HepG2 (cell line): Measurements from ENCODE around the gene SLC19A1. TPM values are rescaled to one million over a fixed set of nuclear protein-coding genes. Genes with fewer than 3 reads are reported as not detected.

Source experiments
- ATF7-NPFF ChIP-seq: sonication (generic); formaldehyde crosslinking; IDR thresholded peaks from 2 replicates; pipeline ENCODE4 v1.8.1; 2023; ENCODE audit warnings: mild to moderate bottlenecking, low read depth, missing genetic modification reagents, moderate library complexity
- DNMT1 ChIP-seq: sonication (generic); formaldehyde crosslinking; IDR thresholded peaks from 2 replicates; pipeline ENCODE4 v1.5.1; 2020; ENCODE audit warnings: mild to moderate bottlenecking, missing genetic modification reagents
- HNRNPL ChIP-seq: fragments of 200-400 bp; formaldehyde crosslinking; IDR thresholded peaks from 2 replicates; pipeline ENCODE4 v1.6.1; 2017; ENCODE audit warnings: mild to moderate bottlenecking, low read depth, low read length
- KLF11 ChIP-seq: IDR thresholded peaks from 2 replicates; pipeline ENCODE4 v1.6.1; 2016; ENCODE audit warnings: missing compliant biosample characterization
- KLF13 ChIP-seq: sonication (generic); formaldehyde crosslinking; IDR thresholded peaks from 2 replicates; pipeline ENCODE4 v1.4.0; 2020; ENCODE audit warnings: mild to moderate bottlenecking, missing genetic modification reagents
- LCORL ChIP-seq, 2 experiments: fragments of 450-650 bp in 1 of 2; sonication (generic) in 1 of 2; formaldehyde crosslinking in 1 of 2; IDR thresholded peaks; 2 replicates each; pipeline versions ENCODE4 v1.5.0 to v1.6.1; 2017 to 2020; ENCODE audit warnings: antibody characterized with exemption in 1 of 2, missing genetic modification reagents in 1 of 2
- MED13 ChIP-seq: sonication (generic); formaldehyde crosslinking; IDR thresholded peaks from 2 replicates; pipeline ENCODE4 v1.5.0; 2020; ENCODE audit warnings: missing genetic modification reagents
- MTA1 ChIP-seq: sonication (generic); formaldehyde crosslinking; IDR thresholded peaks from 2 replicates; pipeline ENCODE4 v1.4.0; 2020; ENCODE audit warnings: missing genetic modification reagents, mild to moderate bottlenecking, borderline replicate concordance
- NFIB ChIP-seq: sonication (generic); formaldehyde crosslinking; IDR thresholded peaks from 2 replicates; pipeline ENCODE4 v1.9.0; 2021; ENCODE audit warnings: missing genetic modification reagents, mild to moderate bottlenecking, borderline replicate concordance
- NFKB2 ChIP-seq: sonication (generic); formaldehyde crosslinking; IDR thresholded peaks from 2 replicates; pipeline ENCODE4 v1.4.0; 2020; ENCODE audit warnings: missing genetic modification reagents, borderline replicate concordance
- NR1H2 ChIP-seq: sonication (generic); formaldehyde crosslinking; IDR thresholded peaks from 2 replicates; pipeline ENCODE4 v1.8.1; 2022; ENCODE audit warnings: low read depth, missing genetic modification reagents, borderline replicate concordance
- PHF21A ChIP-seq: sonication (generic); formaldehyde crosslinking; IDR thresholded peaks from 2 replicates; pipeline ENCODE4 v1.5.0; 2020; ENCODE audit warnings: mild to moderate bottlenecking, missing genetic modification reagents
- SMAD3 ChIP-seq: sonication (generic); formaldehyde crosslinking; IDR thresholded peaks from 2 replicates; pipeline ENCODE4 v1.4.0; 2020; ENCODE audit warnings: missing genetic modification reagents
- TEAD2 ChIP-seq: sonication (generic); formaldehyde crosslinking; IDR thresholded peaks from 2 replicates; pipeline ENCODE4 v1.9.0; 2021; ENCODE audit warnings: missing genetic modification reagents
- ZBTB7A ChIP-seq: sonication (generic); formaldehyde crosslinking; IDR thresholded peaks from 2 replicates; pipeline ENCODE4 v1.8.0; 2022; ENCODE audit warnings: mild to moderate bottlenecking, missing genetic modification reagents
- ZBTB7B ChIP-seq: sonication (generic); formaldehyde crosslinking; IDR thresholded peaks from 2 replicates; pipeline ENCODE4 v1.4.0; 2020; ENCODE audit warnings: missing genetic modification reagents
- ZFP82 ChIP-seq: sonication (generic); formaldehyde crosslinking; IDR thresholded peaks from 2 replicates; pipeline ENCODE4 v1.5.1; 2020; ENCODE audit warnings: mild to moderate bottlenecking, missing genetic modification reagents, borderline replicate concordance
- ZKSCAN1 ChIP-seq: fragments of 150-350 bp; IDR thresholded peaks from 2 replicates; pipeline ENCODE4 v1.6.1; 2014; ENCODE audit warnings: low read length
- ZNF143 ChIP-seq: sonication (generic); formaldehyde crosslinking; IDR thresholded peaks from 2 replicates; pipeline ENCODE4 v1.4.0; 2020; ENCODE audit warnings: missing genetic modification reagents
- ZNF230 ChIP-seq: sonication (generic); formaldehyde crosslinking; IDR thresholded peaks from 2 replicates; pipeline ENCODE4 v1.4.0; 2020; ENCODE audit warnings: mild to moderate bottlenecking, missing genetic modification reagents
- ZNF337 ChIP-seq: sonication (generic); formaldehyde crosslinking; IDR thresholded peaks from 2 replicates; pipeline ENCODE4 v1.5.1; 2020; ENCODE audit warnings: missing genetic modification reagents, low read depth, mild to moderate bottlenecking, borderline replicate concordance
- ZNF746 ChIP-seq: sonication (generic); formaldehyde crosslinking; IDR thresholded peaks from 2 replicates; pipeline ENCODE4 v1.8.0; 2022; ENCODE audit warnings: mild to moderate bottlenecking, missing genetic modification reagents
- ZSCAN9 ChIP-seq: IDR thresholded peaks from 2 replicates; pipeline ENCODE4 v1.6.1; 2016; ENCODE audit warnings: borderline replicate concordance
- polyA plus RNA-seq, 8 experiments: library from polyadenylated mRNA; depleted of rRNA in 3 of 8; stranded (reverse) in 7 of 8; unstranded in 1 of 8; fragments of >200 nt; fragmentation: Illumina TruSeq in 4 of 8; extraction: Trizol in 4 of 8; gene quantifications; 2 replicates each; pipeline versions ENCODE4 v1.2.1 to v1.2.3, GENCODE V29; 2011 to 2016; ENCODE audit warnings: low read depth in 4 of 8, missing spikeins in 1 of 8, mixed read lengths in 1 of 8; ENCODE audit not compliant: insufficient read depth in 1 of 8
- total RNA-seq, 5 experiments: library from RNA; depleted of rRNA; stranded (reverse); fragments of >200 nt; fragmentation: Illumina TruSeq; extraction: Trizol; gene quantifications; 2 replicates each; pipeline ENCODE4 v1.2.3, GENCODE V29; 2016; ENCODE audit warnings: low read depth in 1 of 5
- TF ChIP-seq, protein P1 (sequence below): sonication (generic); formaldehyde crosslinking; IDR thresholded peaks from 2 replicates; pipeline ENCODE4 v1.9.0; 2022; ENCODE audit warnings: missing genetic modification reagents, mild to moderate bottlenecking, borderline replicate concordance
- TF ChIP-seq, protein P2 (sequence below): sonication (generic); formaldehyde crosslinking; IDR thresholded peaks from 2 replicates; pipeline ENCODE4 v1.5.0; 2020; ENCODE audit warnings: mild to moderate bottlenecking, missing genetic modification reagents, moderate library complexity
- TF ChIP-seq, protein P3 (sequence below): sonication (generic); formaldehyde crosslinking; conservative IDR thresholded peaks from 2 replicates; pipeline ENCODE4 v1.8.1; 2023; ENCODE audit warnings: missing genetic modification reagents

Gene SLC19A1
- total and polyA plus RNA-seq, 2 of the 13 experiments (the other 11 are each of a cell fraction or from before 2014, with no cell fraction given), result 21.8 to 23.0 TPM

DNA sequence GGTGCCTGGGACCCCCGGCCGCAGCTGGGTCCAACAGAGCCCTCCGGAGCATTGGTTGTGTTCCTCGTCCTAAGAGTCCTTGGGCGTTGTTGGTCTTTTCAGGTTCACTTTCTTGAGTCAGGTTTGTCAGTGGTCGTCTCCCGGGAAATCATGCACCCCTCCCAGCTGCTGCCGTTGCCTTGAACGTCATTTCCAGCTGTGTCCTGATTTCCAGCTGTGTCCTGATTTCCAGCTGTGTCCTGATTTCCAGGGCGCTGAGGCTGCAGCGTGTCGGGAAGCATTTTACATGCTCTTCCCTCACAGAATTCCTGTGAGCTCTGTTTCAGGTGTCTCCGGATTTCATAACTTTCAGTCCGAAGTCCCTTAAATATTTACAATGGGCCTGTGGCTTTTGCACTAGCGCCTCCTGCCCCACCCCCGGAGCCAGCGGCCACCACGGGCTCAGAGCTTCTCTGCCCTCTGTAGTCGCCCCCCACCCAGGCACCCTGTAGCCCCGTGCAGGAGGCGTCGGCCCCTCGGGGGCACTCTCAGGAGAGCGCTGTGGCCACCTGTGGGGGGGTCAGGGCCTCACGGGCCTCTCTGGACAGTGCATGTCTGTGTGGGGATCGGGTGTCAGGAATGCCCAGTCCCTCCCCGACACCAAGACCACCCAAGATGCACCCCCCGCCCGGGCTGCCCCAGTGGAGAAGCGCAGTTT, 70.6 kb downstream of the SLC19A1 start (continued):
- TF ChIP-seq ZSCAN9 (CRISPR knock-in tag) (peak; percentile 89), HNRNPL (peak; percentile 92), ZBTB7A (peak; percentile 94), NFIB (CRISPR knock-in tag) (no peak), ZKSCAN1 (no peak), PHF21A (CRISPR knock-in tag) (peak; percentile 92), NFKB2 (CRISPR knock-in tag) (0 out of 2 replicates have a peak, but pooled peaks have one; percentile 4), MED13 (CRISPR knock-in tag) (peak; percentile 91), ATF7-NPFF (CRISPR knock-in tag) (no peak; the same call in 1 of the 2 replicates), KLF13 (CRISPR knock-in tag) (no peak), ZNF337 (no peak), MTA1 (CRISPR knock-in tag) (peak; percentile 78), SMAD3 (no peak), NR1H2 (CRISPR knock-in tag) (0 out of 2 replicates have a peak, but pooled peaks have one; percentile 74), ZNF746 (CRISPR knock-in tag) (peak; percentile 90), KLF11 (CRISPR knock-in tag) (peak; percentile 59; the same call in 1 of the 2 replicates), ZNF143 (0 out of 2 replicates have a peak, but pooled peaks have one; percentile 17), ZNF230 (no peak; the same call in 1 of the 2 replicates), ZBTB7B (CRISPR knock-in tag) (peak; percentile 97), LCORL (IDR thresholded peaks at IDR 0.05) (no peak), LCORL (CRISPR knock-in tag; IDR thresholded peaks at IDR 0.05) (no peak; the same call in 1 of the 2 replicates), DNMT1 (CRISPR knock-in tag) (no peak), ZFP82 (CRISPR knock-in tag) (peak; percentile 30; the same call in 1 of the 2 replicates), TEAD2 (CRISPR knock-in tag) (no peak)
- TF ChIP-seq, protein P1, sequence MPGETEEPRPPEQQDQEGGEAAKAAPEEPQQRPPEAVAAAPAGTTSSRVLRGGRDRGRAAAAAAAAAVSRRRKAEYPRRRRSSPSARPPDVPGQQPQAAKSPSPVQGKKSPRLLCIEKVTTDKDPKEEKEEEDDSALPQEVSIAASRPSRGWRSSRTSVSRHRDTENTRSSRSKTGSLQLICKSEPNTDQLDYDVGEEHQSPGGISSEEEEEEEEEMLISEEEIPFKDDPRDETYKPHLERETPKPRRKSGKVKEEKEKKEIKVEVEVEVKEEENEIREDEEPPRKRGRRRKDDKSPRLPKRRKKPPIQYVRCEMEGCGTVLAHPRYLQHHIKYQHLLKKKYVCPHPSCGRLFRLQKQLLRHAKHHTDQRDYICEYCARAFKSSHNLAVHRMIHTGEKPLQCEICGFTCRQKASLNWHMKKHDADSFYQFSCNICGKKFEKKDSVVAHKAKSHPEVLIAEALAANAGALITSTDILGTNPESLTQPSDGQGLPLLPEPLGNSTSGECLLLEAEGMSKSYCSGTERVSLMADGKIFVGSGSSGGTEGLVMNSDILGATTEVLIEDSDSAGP (CRISPR knock-in tag), result no peak; the same call in 1 of the 2 replicates
- TF ChIP-seq, protein P2, sequence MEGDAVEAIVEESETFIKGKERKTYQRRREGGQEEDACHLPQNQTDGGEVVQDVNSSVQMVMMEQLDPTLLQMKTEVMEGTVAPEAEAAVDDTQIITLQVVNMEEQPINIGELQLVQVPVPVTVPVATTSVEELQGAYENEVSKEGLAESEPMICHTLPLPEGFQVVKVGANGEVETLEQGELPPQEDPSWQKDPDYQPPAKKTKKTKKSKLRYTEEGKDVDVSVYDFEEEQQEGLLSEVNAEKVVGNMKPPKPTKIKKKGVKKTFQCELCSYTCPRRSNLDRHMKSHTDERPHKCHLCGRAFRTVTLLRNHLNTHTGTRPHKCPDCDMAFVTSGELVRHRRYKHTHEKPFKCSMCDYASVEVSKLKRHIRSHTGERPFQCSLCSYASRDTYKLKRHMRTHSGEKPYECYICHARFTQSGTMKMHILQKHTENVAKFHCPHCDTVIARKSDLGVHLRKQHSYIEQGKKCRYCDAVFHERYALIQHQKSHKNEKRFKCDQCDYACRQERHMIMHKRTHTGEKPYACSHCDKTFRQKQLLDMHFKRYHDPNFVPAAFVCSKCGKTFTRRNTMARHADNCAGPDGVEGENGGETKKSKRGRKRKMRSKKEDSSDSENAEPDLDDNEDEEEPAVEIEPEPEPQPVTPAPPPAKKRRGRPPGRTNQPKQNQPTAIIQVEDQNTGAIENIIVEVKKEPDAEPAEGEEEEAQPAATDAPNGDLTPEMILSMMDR, result peak; percentile 62
- TF ChIP-seq, protein P3, sequence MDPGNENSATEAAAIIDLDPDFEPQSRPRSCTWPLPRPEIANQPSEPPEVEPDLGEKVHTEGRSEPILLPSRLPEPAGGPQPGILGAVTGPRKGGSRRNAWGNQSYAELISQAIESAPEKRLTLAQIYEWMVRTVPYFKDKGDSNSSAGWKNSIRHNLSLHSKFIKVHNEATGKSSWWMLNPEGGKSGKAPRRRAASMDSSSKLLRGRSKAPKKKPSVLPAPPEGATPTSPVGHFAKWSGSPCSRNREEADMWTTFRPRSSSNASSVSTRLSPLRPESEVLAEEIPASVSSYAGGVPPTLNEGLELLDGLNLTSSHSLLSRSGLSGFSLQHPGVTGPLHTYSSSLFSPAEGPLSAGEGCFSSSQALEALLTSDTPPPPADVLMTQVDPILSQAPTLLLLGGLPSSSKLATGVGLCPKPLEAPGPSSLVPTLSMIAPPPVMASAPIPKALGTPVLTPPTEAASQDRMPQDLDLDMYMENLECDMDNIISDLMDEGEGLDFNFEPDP (CRISPR knock-in tag), result no peak
